HG02571 (cell line): ENCODE measurements around the gene TRAPPC14.
"Not testable (repeated sequence)": the region's sequence is repeated elsewhere in the genome, so short reads cannot be mapped to it uniquely, and the experiment has no call there.

Experiments used
- ATAC-seq: cut with Tn5 transposase; IDR thresholded peaks from one replicate; pipeline ENCODE4 v1.9.1; 2021; ENCODE audit warnings: mild to moderate bottlenecking, moderate library complexity; ENCODE audit not compliant: unreplicated experiment

TRAPPC14 gene

DNA sequence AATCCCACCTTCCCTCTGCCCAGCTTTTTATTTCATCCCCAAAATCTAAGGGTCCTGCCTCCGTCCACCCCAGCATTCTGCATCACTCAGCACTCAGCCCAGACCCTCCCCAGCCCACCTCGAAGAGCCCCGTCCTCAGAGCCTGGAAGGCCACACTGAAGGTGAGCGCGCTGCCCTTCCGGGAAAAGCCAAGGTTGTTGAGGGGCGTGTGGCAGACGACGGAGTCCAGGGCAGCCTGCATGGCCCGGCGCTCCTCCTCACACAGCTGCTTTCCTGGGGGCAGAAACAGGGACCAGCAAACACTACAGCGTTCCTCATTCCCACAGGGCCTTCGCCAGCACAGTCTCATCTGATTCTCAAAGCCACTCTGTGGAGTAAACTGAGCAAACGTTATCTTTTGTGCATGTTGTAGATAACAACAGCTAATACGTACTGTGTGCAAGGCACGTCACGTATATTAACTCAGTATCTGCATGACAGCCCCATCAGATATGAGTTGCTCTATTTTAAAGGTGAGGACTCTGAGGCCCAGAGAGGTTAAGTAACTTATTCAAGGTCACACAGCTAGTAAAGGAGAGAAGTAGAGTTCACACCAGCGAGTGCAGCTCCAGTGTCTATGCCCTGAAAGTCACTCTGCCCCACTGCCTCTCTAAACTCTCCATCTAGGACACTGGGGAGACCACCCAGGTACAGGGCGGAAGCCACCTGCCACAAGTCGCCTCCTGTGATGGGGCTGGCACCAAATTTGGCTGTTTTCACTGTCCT is 2.8 kb downstream of the TRAPPC14 start:
- no peak for ATAC-seq

DNA sequence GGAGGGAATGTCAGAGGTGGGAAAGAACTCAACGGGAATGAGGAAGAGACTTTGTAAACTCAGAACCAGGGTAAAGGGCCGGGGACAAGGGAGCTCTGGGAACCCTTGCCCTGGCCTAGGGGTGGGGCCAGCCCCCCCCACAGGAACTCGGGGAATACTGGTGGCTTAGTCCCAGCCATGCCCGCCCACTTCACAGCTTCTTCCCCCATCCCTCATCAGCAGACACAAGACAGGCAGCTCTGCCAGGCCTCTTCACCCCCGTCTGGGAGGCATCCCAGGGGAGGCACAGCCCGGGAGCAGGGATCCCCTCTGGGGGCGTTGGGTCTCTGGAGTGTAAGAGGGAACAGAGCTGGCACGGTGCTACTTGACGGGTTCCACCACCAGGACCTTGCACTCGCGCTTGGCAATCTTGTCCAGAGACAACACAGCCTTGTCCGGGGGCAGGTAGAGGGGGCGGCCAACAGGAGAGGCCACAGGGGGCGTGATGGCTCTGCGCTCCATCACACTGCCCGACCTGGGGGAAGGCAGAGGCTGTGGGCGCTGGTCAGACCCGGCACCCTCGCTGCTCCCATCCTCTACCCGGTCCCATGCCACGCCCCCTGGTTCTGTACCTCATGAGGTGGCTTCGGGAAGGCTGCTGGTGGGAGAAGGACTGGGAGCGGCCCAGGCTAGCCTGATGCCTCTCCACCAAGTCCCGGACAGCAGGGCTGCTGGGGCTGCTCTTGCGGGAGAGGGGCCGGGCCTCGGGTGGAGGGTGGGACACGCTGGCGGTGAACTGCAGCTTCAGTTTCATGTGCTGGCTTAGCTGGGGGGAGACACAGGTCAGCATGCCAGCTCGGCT is 3.7 kb downstream of the TRAPPC14 start:
- ATAC-seq, result no peak

DNA sequence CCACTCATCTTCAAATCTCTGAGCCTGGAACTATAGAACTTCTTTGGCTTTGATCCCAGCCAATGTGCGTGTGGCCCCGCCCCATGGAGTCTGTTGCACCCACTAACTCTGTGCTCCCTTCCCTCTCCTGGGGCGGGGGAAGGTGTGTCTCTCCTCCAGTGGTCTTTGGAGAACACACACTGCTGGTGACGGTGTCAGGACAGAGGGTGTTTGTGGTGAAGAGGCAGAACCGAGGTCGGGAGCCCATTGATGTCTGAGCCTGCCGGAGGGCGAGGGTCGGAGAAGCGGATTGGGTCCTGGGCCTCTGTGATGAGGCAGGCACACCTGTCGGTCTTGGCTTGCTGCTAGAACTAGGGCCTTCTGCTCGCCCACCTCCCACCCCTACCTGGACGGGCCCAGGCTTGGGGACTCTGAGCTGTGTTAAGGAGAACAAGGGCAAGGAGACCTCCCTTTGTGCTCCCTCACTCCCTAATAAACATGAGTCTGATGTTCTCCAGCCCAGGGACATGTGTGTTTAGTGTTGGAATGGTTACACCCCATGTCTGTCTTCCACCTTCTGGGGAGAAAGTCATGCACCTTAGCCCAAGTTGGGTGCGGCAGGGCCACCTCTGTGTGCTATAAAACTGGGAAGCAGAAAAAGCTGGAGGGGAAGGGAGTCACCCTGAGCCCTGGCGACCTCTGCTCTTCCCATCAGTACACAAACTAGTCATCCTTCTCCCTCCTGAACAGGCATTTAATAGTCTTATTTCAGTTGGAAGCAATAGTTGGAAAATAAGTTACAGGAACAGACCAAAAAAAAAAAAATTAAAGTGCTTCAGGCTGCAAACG is 4.6 kb downstream of the TRAPPC14 start:
- no peak for ATAC-seq

DNA sequence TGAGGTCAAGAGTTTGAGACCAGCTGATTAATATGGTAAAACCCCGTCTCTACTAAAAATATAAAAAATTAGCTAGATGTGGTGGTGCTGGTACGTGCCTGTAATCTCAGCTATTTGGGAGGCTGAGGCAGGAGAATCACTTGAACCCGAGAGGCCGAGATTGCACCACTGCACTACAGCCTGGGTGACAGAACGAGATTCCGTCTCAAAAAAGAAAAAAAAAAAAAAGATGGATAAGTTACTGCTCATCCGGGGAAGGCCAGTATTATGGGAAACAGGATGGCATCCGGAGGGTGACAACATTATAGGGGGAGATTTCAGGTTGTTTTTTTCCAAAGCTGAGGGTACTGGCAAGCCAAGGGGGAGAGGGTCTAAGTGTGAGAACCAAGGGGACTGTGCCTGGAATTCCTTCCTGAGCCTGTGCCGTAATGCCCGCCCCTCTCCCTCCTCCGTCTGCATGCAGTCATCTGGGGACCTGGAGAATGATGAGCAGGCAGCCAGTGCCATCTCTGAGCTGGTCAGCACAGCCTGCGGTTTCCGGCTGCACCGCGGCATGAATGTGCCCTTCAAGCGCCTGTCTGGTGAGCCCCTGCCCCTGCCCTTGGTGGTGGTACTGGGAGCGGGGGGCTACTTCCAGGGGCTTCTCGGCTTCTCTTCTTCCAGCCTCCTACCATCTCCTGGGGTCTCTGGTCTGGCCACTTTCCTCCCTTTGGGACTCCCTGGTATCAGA is 5.4 kb downstream of the TRAPPC14 start:
- no peak for ATAC-seq

DNA sequence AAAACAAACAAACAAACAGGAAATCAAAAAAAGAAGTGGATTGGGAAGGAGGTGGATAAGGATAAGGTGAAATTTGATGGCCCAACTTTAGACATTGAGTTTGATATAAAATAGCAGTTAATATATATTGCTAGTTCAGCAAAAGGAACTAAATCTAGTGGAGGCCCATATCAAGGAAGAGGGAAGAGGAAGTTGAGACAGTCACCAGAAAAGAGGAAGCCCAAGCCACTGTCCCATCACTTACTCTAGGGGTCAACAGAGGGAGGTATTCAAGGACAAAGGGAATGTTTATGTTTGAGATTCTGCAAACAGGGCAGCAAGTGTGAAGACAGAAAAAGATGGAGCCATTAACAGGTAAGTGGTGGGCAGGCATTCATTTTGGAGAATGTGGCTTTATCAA is 6.1 kb downstream of the TRAPPC14 start:
- no peak for ATAC-seq

DNA sequence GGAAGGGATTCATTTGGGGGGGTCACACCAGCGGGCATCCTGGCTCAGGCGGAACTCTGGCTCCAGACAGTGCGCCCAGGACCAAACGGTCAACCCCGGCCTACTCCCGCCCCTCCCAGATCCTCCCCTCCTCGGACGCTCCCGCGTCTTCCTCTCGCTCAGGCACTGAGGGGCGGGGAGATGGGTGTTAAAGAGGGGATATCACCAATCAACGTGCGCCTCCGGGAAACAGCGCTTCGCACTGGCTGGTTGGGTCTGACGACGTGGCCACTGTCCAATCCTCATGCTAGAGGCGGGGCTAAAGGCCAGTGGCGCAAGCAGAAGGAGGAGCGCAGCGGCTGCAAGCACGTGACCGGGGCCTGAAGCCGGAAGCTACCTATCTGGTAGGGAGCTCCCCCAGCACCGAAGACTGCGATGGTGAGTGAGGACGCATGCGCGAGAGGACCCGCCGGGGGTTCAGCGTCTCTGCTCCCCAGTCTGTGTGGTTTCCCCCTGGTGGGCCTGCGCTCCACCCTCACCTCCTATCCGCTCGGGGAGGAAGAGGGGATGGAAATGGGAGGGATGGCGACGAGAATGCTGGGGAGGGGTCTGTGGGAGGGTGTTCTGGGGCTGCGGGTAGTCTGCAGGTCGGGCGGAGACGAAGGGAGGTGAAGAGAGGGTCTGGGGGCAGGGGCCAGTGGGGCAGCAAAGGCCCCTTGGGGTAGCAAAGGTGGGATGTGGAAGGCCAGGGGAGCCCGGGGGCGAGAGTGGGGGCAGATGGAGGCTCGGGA is 9.8 kb downstream of the TRAPPC14 start, which contains the start of gene LAMTOR4:
TSS of gene LAMTOR4 (plus strand) at position 360 of the 770 bp plus-strand sequence. CDS start at position 415, 55 bp downstream.
- peak; percentile 98 for ATAC-seq

DNA sequence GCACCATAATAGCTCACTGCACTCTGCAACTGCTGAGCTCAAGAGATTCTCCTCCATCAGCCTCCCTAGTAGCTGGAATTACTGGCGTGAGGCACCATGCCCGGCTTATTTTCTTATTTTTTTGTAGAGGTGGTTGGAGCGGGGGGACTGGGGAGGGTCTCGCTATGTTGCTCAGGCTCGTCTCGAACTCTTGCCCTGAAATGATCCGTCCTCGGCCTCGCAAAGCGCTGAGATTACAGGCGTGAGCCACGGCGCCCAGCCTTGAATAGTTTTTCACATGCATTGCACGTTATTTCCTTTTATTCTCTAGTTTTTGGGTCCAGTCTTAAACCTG is 10.3 kb downstream of the TRAPPC14 start:
- ATAC-seq, result no peak

DNA sequence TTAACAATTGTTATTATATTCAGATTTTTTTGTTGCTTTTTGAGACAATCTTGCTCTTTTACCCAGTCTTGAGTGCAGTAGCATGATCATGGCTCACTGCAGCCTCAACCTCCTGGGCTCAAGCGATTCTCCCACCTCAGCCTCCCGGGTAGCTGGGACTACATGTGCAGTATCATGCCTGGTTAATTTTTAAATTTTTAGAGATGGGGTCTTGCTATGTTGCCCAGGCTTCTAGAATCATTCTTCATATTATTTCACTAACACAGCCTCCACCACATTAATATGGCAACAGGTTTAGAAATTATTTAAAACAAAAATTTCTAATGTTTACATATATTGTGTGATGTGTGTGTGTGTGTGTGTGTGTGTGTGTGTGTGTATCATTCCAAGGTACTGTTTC is 11.2 kb downstream of the TRAPPC14 start:
- no peak for ATAC-seq

DNA sequence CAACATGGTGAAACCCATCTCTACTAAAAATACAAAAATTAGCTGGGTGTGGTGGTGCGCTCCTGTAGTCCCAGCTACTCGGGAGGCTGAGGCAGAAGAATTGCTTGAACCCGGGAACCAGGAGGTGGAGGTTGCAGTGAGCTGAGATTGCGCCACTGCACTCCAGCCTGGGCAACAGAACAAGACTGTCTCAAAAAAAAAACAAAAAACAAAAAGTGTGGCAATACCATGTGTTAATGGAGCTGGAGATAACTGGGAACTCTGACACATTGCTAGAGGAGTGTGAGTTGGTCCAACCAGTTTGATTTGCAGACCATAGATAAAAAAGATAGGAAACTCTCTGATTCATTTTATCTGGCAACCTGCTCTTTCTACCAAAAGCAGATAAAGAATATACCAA is 12.2 kb downstream of the TRAPPC14 start:
- ATAC-seq, result not testable (repeated sequence)

DNA sequence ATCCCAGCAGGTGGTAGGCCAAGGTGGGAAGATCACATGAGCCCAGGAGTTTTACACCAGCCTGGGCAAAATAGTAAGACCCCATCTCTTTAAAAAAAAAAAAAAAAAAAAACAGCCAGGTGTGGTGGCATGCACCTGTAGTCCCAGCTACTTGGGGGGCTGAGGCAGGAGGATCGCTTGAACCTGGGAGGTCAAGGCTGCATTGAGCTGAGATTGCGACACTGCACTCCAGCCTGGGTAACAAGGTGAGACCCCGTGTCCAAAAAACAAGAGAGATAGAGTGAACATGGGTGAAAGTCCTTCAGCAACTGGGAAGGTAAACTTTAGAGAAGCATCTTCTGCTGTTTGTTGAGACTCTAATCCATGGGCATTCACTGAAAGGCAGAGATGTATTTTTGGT is 16.1 kb downstream of the TRAPPC14 start:
- no peak for ATAC-seq

DNA sequence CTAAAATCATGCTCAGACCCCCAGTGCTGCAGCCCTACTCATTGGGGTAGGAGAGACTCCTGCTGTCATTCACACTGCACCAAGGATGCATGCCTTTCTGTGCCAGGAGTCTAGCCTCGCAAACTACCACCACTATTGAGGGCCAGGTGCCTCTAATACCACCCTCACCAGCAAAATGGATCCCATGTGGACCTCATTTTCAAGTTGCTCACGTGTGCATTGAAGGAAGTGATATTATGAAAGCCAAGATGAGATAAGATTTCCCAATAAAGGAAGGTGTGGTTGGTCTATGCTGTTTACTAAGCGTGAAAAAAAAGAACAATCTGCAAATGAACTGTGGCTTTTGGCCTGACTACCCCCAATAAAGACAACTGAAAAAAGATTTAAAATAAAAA is 17.0 kb downstream of the TRAPPC14 start:
- no peak for ATAC-seq

DNA sequence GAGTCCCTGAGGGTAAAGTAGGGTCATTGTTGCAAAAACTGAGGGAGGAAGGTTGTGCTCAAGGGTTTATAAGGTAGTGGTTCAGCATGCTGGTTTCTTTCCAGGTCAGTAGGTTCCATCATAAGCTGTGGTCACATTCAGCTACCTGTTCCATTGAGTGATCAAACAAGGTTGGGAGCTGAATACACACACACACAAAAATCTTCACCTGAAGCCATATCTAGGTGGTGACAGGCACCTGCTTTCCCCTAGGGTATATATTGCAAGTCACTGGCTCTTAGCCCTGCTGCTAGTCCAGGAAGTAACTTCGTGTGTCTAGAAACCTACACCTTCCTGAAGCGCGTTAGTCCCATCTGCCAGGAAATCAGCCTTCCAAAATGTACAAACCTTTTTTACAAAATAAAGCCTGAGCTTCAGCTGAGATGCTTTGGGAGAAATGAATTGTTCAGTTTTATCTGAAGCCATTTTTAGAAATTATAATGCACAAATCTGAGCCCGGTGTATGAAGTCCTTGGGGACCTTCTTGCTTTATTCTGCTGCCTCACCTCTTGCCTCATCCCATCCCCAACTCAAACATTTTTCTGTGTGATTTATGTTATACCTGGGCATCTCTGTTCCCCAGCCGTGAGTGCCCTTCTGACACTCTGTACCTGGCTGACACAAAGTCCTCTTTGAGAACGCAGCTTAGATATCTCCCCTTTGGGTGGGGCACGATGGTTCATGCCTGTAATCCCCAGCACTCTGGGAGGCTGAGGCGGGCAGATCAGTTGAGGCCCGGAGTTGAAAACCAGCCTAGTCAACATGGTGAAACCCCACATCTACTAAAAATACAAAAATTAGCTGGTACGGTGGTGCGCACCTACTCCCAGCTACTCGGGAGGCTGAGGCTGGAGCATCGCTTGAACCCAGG is 20.4 kb downstream of the TRAPPC14 start:
- ATAC-seq, result no peak

DNA sequence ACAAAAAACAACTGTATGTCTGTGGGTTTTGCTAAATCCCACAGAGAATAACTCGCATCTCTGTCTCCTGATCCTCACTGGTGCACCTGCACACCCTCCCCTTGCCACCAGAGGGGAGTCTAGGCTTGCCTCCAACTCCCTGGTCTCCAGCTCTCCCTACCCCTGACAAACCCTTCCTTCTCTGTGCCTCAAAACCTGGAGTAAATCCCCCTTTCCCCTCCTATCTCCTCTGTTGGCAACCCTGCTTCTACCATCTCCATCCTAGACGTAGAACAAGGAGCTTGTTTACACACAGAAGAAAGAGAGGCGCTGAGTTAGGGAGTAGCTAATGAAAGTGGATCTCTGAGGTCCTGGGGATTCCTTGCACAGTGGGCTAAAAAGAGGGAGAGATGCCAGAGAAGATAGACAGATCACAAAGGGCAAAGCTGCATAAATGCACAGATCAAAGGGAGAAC is 25.8 kb downstream of the TRAPPC14 start:
- ATAC-seq, result no peak

DNA sequence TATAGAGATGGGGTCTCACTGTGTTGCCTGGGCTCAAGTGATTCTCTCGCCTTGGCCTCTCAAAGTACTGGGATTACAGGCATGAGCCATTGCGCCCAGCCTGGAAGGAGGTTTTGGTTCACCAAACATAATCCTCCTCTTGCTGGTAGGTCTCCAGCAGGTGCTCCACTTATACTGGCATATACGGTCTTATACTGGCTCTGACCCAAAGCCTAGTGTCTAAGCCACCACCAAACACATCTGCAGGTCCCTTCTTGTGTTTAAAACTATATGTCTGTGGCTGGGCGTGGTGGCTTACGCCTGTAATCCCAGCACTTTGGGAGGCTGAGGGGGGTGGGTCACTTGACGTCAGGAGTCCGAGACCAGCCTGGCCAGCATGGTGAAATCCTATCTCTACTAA is 26.4 kb downstream of the TRAPPC14 start:
- no peak for ATAC-seq

DNA sequence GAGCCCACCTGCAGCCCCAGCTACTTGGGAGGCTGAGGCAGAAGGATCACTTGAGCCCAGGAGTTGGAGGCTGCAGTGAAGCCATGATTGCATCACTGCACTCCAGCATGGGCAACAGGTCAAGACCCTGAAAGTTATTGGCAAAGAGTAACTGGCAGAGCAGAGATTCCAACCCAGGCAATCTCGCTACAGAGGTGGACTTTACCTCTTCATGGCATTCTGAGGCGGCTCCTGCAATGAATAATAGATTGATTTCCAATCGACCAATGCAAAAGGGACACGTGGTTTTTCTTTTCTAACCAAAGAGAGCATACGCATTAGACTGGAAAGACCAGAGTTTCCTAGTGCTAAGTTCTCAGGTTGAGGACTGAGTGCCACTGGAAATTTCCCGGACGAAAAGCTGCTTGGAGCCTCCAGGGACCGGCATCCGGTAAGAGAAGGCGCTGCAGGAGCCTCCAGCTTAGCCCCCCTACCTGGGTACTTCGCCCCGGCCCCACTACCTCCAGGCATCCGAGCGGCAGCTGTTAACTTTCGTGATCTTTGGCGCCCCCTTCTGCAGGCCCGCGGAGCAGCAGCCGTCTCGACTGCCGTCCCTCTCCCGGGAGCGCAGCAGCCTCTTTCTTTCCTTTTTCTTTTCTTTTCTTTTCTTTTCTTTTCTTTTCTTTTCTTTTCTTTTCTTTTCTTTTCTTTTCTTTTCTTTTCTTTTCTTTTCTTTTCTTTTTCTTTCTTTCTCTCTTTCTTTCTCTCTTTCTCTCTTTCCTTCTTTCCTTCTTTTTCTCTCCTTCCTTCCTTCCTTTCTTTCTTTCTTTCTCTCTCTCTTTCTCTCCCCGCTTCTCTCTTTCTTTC is 27.7 kb downstream of the TRAPPC14 start:
- no peak for ATAC-seq

DNA sequence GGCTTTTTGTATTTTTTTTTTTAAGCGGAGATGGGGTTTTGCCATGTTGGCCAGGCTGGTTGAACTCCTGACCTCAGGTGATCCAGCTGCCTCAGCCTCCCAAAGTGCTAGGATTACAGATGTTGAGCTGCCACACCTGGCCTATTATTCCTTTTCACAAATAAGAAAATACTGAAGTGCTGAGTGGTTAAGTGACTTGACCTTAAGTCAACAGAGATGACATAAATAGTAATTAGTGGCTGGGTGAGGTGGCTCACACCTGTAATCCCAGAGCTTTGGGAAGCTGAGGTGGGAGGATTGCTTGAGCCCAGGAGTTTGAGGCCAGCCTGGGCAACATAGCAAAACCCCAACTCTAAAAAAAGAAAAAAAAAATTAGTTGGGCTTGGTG is 28.3 kb downstream of the TRAPPC14 start:
- not testable (repeated sequence) for ATAC-seq

DNA sequence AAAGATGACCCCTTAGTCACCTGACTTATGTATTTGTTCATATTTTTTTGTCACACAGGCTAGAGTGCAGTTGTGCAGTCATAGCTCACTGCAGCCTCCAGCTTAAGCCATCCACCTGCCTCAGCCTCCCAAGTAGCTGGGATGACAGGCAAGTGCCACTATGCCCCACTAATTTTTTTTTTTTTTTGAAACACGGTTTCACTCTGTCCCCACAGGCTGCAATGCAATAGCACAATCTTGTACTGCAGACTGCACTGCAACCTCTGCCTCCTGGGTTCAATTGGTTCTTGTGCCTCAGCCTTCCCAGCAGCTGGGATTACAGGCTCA is 29.9 kb downstream of the TRAPPC14 start:
- no peak for ATAC-seq
